T-helper 2 cell treated with Interferon-gamma antibody and Interleukin-4, amounts not matched to agents 100 ng/mL and 5 ng/mL, for 36 hours (primary cell): ENCODE results near the gene GSTM2. TPM values are rescaled to one million over a fixed set of nuclear protein-coding genes. Genes with fewer than 3 reads are reported as not detected.
"Not testable (repeated sequence)": the region's sequence is repeated elsewhere in the genome, so short reads cannot be mapped to it uniquely, and the experiment has no call there.

ENCODE experiments used
- intact Hi-C: fragments of 100-400 bp; cut with micrococcal nuclease; formaldehyde crosslinking; loops from one replicate; pipeline ENCODE4 v1.15.1; 2023
- total RNA-seq: library from RNA; stranded (reverse); gene quantifications from 2 replicates; pipeline ENCODE4 v1.2.3, GENCODE V29; 2022

Gene GSTM2
- total RNA-seq, 1 donor from 2014 or later = 44.3 TPM

GRCh38 chr1:109671067-109671466 is 3.2 kb downstream of the GSTM2 start:
- intact Hi-C loops = no loop called here

GRCh38 chr1:109673861-109674260 is 6.0 kb downstream of the GSTM2 start:
- intact Hi-C loops = not testable (repeated sequence)

- intact Hi-C loops = not testable (repeated sequence)
Measured at GRCh38 chr1:109676683-109677381, 9.0 kb downstream of the GSTM2 start.

DNA sequence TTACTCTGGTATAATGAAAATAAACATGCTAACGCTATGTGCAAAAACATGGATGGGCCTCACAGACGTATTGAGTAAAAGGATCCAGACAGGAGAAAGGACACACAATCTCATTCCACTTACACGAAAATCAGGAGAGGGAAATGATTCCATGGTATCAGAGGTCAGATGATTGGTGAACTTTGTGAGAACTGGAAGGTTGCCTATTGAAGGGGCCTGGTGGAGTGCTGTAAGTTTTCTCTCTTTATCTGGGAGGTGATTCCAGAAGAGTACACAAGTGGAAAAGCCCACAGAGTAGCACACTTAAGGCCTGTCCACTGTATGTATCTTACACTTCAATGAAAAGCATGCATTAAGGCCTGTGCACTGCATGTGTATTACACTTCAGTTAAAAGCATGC is 9.6 kb downstream of the GSTM2 start:
- intact Hi-C loops = no loop called here

DNA sequence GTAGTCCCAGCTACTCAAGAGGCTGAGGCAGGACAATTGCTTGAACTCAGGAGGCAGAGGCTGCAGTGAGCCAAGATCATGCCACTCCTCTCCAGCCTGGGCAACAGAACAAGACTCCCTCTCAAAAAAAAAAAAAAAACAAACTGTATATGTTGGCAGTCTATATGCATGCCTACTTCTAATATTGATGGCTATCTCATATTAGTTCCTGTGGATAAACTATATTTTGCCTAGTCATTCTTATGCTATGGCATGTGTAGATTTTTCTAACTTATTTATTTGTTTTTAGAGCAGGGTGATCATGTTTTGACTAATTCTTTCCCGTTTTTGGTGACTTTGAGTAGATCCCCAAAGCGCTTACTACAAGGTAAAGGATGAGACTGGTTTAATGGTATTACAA is 10.8 kb downstream of the GSTM2 start:
- intact Hi-C loops = not testable (repeated sequence)

DNA sequence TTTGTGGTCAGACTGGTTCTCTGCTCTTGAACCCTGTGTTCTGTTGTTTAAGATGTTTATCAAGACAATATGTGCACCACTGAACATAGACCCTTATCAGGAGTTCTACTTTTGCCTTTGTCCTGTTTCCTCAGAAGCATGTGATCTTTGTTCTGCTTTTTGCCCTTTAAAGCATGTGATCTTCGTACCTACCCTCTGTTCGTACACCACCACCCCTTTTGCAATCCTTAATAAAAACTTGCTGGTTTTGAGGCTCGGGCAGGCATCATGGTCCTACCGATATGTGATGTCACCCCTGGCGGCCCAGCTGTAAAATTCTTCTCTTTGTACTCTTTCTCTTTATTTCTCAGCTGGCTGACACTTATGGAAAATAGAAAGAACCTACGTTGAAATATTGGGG is 16.9 kb downstream of the GSTM2 start:
- intact Hi-C loops = not testable (repeated sequence)

GRCh38 chr1:109685399-109685798 is 17.5 kb downstream of the GSTM2 start:
- intact Hi-C loops = not testable (repeated sequence)

- intact Hi-C loops = not testable (repeated sequence)
Measured at GRCh38 chr1:109685890-109686289, 18.0 kb downstream of the GSTM2 start.

DNA sequence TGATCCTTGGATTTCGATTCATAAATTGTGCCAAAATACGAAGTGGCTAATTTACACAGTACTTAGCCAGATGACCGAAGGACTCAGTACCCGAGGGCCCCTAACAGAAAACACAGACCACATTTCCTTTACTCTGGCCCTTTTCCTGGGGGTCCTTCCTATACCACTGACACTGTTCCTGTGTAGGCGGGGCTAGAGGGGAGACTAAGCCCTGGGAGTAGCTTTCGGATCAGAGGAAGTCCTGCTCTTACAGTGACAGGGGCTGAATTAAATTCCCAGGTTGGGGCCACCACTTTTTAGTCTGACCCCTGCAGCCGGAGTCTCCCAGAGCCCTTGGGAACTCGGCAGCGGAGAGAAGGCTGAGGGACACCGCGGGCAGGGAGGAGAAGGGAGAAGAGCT is 19.3 kb downstream of the GSTM2 start:
- intact Hi-C loops = loop anchor here (1.0 kb wide), 3 partner anchors 24 to 139 kb away; partner anchors contain the start of gene GNAI3

DNA sequence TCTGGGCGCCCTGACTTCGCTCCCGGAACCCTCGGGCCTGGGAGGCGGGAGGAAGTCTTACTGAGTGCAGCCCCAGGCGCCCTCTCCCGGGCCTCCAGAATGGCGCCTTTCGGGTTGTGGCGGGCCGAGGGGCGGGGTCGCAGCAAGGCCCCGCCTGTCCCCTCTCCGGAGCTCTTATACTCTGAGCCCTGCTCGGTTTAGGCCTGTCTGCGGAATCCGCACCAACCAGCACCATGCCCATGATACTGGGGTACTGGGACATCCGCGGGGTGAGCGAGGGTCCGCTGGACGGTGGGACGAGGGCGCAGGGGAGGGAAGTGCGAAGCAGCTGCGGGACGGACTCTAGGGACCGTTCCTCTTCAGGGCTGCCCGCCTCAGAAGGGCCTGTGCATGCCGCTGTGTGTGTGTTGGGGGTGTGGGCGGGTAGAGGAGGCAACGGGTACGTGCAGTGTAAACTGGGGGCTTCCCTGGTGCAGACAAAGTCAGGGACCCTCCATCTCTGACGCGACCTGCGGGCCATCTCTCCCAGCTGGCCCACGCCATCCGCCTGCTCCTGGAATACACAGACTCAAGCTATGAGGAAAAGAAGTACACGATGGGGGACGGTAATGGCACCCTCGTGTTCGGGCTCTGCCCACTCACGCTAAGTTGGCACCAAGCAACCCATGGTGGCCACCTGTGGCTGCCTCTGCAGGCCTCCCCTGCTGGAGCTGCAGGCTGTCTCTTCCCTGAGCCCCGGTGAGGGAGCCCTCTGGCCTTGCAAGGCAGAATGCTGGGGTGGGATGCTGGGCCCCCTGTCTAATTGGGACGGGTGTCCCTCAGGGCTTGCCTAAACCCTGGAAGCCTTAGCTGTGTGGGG is 20.0 kb downstream of the GSTM2 start, which contains the start of gene GSTM1:
Gene GSTM1 (plus strand): TSS at position 177 of the 859 bp plus-strand sequence. CDS start 57 bp downstream, at position 234.
- intact Hi-C loops = loop anchor here (1.0 to 2.0 kb wide), 4 partner anchors 19 to 140 kb away; partner anchors contain the start of genes GNAI3 and GSTM2

GRCh38 chr1:109689844-109690405 is 22.1 kb downstream of the GSTM2 start:
- intact Hi-C loops = loop anchor here (2.0 kb wide), 1 partner anchor 21 kb away; the partner anchor contains the start of gene GSTM2

GRCh38 chr1:109691759-109692158 is 23.9 kb downstream of the GSTM2 start:
- intact Hi-C loops = no loop called here

DNA sequence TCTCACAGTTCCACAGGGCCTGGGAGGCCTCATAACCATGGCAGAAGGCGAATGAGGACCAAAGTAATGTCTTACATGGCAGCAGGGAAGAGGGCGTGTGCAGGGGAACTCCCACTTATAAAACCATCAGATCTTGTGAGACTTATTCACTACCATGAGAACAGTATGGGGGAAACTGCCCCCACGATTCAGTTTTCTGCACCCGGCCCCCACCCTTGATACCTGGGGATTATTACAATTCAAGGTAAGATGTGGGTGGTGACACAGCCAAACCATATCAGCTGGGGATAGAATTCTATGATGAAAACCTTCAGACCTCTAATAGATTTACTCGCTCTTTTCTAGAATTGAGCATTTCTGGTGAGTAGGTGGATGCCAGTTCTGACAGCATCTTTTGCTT is 26.5 kb downstream of the GSTM2 start:
- intact Hi-C loops = not testable (repeated sequence)

GRCh38 chr1:109695138-109695537 is 27.3 kb downstream of the GSTM2 start:
- intact Hi-C loops = not testable (repeated sequence)

- intact Hi-C loops = no loop called here
Measured at GRCh38 chr1:109697066-109697465, 29.2 kb downstream of the GSTM2 start.

- intact Hi-C loops = not testable (repeated sequence)
Measured at GRCh38 chr1:109697861-109698260, 30.0 kb downstream of the GSTM2 start.

DNA sequence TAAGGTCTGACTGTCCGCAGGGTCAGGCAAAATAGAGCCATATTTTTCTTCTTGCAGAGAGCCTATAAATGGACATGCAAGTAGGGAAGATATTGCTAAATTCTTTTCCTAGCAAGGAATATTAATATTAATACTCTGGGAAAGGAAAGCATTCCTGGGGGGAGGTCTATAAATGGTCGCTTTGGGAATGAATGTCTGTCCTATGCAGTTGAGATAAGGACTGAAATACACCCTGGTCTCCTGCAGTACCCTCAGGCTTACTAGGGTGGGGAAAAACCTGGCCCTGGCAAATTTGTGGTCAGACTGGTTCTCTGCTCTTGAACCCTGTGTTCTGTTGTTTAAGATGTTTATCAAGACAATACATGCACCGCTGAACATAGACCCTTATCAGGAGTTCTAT is 35.1 kb downstream of the GSTM2 start:
- intact Hi-C loops = not testable (repeated sequence)

DNA sequence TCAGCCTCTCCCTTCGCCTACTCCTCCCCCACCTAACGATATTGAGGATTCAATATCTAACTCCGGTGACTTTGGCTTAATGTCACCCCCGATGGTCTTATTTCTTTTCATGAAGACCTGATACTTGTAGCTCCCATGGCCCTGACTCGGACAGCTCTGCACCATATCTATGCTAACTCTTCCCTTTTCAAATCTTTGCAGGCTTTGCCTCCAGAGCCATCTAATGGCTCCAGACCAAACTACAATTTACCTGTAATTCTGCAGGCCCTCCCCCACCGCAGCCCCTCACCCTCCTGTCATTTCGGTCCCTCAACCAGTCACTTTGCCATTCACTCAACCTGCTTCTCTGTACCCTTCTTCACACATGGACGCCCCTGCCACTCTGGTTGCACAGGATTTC is 36.3 kb downstream of the GSTM2 start:
- intact Hi-C loops = no loop called here

- intact Hi-C loops = no loop called here
Measured at GRCh38 chr1:109705411-109705810, 37.6 kb downstream of the GSTM2 start.

- intact Hi-C loops = not testable (repeated sequence)
Measured at GRCh38 chr1:109708949-109709348, 41.1 kb downstream of the GSTM2 start.

GRCh38 chr1:109709822-109710221 is 42.0 kb downstream of the GSTM2 start:
- intact Hi-C loops = not testable (repeated sequence)
